HG03135 (cell line): ENCODE data around the gene R3HDM2.
"Not testable (repeated sequence)": the region's sequence is repeated elsewhere in the genome, so short reads cannot be mapped to it uniquely, and the experiment has no call there.

Experiments
- ATAC-seq: cut with Tn5 transposase; IDR thresholded peaks from one replicate; pipeline ENCODE4 v1.9.1; 2021; ENCODE audit warnings: mild to moderate bottlenecking, moderate library complexity; ENCODE audit not compliant: unreplicated experiment

Gene R3HDM2

GRCh38 chr12:57454213-57454565 is 23.3 kb upstream of the R3HDM2 start:
- ATAC-seq: no peak

GRCh38 chr12:57452937-57453509 is 22.2 kb upstream of the R3HDM2 start:
- ATAC-seq: peak; percentile 48

GRCh38 chr12:57452181-57452936 is 21.5 kb upstream of the R3HDM2 start:
- ATAC-seq: no peak

GRCh38 chr12:57451233-57451778 is 20.5 kb upstream of the R3HDM2 start:
- ATAC-seq: no peak

GRCh38 chr12:57450057-57450456 is 19.2 kb upstream of the R3HDM2 start:
- ATAC-seq: no peak

- ATAC-seq: no peak
Observed at GRCh38 chr12:57449375-57449774, 18.5 kb upstream of the R3HDM2 start.

GRCh38 chr12:57448669-57449068 is 17.8 kb upstream of the R3HDM2 start:
- no peak for ATAC-seq

GRCh38 chr12:57446292-57446960 is 15.6 kb upstream of the R3HDM2 start:
- no peak for ATAC-seq

GRCh38 chr12:57444744-57445143 is 13.9 kb upstream of the R3HDM2 start:
- ATAC-seq: no peak

- ATAC-seq: not testable (repeated sequence)
Observed at GRCh38 chr12:57444337-57444736, 13.5 kb upstream of the R3HDM2 start.

GRCh38 chr12:57441846-57442427 is 11.1 kb upstream of the R3HDM2 start:
- no peak for ATAC-seq

GRCh38 chr12:57441393-57441792 is 10.6 kb upstream of the R3HDM2 start:
- ATAC-seq: not testable (repeated sequence)

- ATAC-seq: no peak
Observed at GRCh38 chr12:57439762-57440266, 9.0 kb upstream of the R3HDM2 start.

- no peak for ATAC-seq
Observed at GRCh38 chr12:57438400-57438799, 7.6 kb upstream of the R3HDM2 start.

- ATAC-seq: no peak
Observed at GRCh38 chr12:57435293-57435692, 4.5 kb upstream of the R3HDM2 start.

- ATAC-seq: no peak
Observed at GRCh38 chr12:57434517-57435223, 3.8 kb upstream of the R3HDM2 start, which contains the start of gene INHBC. Gene INHBC, plus strand, starts transcription at chr12:57434784. Its CDS starts 103 bp downstream, at chr12:57434887.

- no peak for ATAC-seq
Observed at GRCh38 chr12:57433370-57433769, 2.5 kb upstream of the R3HDM2 start.

GRCh38 chr12:57431654-57432188 is 878 bp upstream of the R3HDM2 start:
- no peak for ATAC-seq

GRCh38 chr12:57430112-57430930 is 522 bp downstream of the R3HDM2 start:
- peak; percentile 50 for ATAC-seq
